Measurements from ENCODE around the gene LAMA2.

- TF ChIP-seq EZH2phosphoT487 (IDR thresholded peaks at IDR 0.05; ENCODE audit: borderline replicate concordance, low read depth) (no peak), CTCF (IDR thresholded peaks at IDR 0.05) (no peak), MAX (IDR thresholded peaks at IDR 0.05; ENCODE audit: low read depth) (no peak)
These were observed 593.3 kb downstream of the LAMA2 start for GRCh38 chr6:129476248-129476564.

Data from SK-N-SH (cell line).